NT2/D1 (cell line): ENCODE measurements around the gene RDH5.

Experiments
- SUZ12 ChIP-seq: IDR thresholded peaks from 2 replicates; pipeline ENCODE4 v1.6.1; 2011; ENCODE audit not compliant: insufficient read length, insufficient read depth; ENCODE audit errors: extremely low read depth
- YY1 ChIP-seq: IDR thresholded peaks from 2 replicates; pipeline ENCODE4 v1.6.1; 2011; ENCODE audit not compliant: insufficient read length, insufficient read depth
- ZNF274 ChIP-seq: IDR thresholded peaks from 2 replicates; pipeline ENCODE4 v1.6.1; 2011; ENCODE audit warnings: mild to moderate bottlenecking, low read depth, low read length

GRCh38 chr12:55693323-55694187, 26.6 kb upstream of the RDH5 start:
- TF ChIP-seq ZNF274 (no peak), YY1 (no peak), SUZ12 (no peak)
